Activated gamma-delta T cell treated with anti-CD3 and anti-CD28 coated beads, Interleukin-2, amount 50 U/mL, for 16 hours (primary cell): ENCODE data around the gene RPN1.
A peak's percentile ranks its signal among the peaks of the same experiment; 100 is the strongest.
"Not testable (repeated sequence)": the region's sequence is repeated elsewhere in the genome, so short reads cannot be mapped to it uniquely, and the experiment has no call there.

ENCODE experiments used
- DNase-seq: peaks from one replicate; pipeline ENCODE4 v3.0.0-alpha.2; 2020; ENCODE audit warnings: low read depth

The RPN1 gene

DNA sequence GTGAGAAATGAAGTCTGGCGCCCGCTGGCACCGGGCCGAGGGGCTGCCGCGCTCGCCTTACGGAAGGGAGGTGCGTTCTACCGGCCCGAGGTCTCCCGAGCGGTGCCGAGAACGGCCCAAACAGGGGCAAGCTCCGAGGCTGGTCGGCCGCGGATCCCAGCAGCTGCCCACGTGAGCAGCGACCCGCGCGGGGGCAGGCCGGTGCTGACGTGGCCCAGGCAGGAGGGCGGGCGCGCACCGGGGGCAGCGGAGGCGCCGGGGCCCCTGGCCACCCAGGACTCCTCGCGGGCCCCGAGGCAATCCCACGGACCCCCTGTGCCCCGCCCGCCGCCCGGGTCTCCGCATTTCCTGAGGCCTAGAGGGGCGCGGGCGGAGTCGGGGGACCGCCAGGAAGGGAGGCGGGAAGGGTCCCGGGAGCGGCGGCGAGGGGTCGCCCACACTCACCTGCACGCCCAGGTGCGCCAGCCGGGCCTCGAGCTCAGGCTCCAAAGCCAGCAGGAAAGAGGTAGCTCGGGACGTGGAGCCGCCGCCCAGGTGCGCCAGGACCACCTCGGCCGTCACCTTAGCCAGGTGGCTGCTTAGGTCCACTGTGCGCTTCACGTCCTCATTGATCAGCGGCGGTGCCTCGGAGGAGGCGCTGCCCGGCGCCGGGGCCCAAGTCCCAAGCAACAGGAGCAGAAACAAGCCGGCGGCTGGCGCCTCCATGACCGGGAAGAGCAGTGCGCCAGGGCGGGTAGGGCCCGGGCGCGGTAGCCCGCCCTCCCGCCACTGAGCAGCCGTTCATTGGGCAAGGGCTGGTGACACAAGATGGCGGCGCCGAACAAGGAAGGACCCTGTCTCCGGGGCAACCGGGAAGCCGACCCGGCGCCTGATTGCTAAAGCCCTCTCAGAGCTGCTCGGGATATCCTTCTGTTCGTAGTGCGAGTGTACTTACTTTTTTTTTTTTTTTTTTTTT is at the start of gene RPN1:
RPN1 (minus strand) TSS at position 723 of the 955 bp plus-strand sequence; CDS start at position 705, 18 bp downstream.
- peak; percentile 93 for DNase-seq

DNA sequence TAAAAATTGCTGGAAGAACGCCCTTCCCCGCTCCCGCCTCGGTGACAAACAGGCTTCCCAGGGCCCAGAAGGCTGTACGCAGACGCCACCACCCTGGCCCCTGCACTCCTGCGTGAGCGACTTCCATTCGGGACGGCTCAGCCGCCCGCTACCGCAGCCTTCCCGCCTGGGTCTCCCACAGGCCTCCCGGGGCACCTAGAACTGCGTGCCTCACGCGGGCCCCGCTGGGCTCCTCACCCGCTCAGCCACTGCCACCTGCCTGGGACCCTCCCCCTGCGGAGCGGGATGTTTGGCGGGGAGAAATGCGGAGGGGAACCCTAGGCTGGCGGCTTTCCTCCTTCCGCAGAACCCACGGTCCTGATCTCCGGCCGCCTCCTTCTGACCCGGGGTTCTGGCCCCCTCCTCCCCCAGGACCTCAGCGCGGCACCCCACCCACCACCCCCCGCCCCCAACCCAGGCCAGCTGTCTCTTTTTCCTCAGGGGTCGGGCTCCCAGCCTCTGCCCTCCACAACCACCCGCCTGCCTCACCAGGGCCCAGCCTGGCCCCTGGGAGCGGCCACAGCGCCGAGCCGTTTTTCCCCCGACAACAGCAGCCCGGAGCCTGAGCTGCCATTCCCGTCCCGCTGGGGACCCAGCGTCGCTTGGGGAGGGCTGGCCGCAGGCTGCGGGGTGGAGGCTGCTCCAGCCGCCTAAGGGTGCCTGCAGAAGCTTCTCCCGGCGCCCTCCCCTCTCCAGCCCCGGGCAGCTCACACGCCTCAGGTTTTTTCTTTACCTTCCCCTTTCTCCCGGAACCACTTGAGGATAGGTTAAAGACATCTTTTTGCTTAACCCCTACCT is 47.8 kb upstream of the RPN1 start:
- no peak for DNase-seq

DNA sequence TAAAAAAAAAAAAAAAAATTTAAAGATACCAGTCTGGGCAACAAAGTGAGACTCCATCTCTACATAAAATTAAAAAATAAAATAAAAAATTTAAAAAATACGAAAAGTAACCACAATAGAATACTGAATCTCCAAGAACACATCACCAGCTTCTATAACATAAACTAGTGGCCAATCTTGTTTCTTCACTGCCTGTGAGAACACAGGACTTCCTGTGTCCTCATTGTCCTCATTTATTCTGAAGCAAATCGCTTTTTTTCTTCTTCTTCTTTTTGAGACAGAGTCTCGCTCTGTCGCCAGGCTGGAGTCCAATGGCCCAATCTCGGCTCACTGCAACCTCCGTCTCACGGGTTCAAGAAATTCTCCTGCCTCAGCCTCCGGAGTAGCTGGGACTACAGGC is 46.7 kb upstream of the RPN1 start:
- no peak for DNase-seq

DNA sequence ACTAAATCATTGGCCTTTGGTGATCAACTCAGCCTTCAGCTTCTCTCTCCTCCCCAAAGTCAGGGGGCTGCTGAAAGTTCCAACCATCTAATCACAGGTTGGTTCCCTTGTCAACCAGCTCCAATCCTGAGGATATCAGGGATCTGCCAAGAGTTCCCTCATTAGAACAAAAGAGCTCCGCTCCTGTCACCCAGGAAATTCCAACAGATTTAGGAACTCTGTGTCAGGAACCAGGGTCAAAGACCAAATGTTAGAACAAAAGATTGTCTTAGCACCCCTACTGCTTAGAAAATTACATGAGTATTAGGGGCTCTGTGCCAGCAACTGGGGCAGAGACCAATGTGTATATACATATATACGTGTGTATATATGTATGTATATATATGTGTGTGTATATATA is 43.1 kb upstream of the RPN1 start:
- DNase-seq, result no peak

DNA sequence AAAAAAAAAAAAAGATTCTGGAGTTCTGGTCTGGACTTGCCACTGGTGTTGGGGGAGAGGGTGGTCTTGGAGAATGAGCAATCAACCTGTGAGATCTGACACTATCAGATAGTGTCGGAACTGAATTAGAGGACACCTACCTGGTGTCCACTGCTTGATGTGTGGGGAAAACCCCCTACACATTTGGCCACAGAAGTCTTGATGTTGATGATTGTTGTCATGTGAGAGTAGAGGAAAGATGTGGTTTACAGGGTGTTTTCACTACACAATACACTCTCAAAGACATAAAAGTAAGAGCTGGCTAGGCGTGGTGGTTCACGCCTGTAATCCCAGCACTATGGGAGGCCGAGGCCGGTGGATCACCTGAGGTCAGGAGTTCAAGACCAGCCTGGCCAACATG is 38.4 kb upstream of the RPN1 start:
- no peak for DNase-seq

DNA sequence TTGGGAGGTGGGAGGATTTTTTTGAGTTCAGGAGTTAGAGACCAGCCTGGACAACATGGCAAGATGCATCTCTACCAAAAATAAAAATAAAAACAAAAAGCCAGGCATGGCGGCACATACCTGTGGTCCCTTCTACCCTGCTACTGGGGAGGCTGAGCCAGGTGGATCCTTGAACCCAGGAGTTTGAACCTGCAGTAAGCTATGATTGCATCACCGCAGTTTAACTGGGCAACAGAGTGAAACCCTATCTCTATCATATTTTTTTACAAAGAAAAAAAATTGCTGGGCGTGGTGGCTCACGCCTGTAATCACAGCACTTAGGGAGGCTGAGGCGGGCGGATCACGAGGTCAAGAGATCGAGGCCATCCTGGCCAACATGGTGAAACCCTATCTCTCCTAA is 35.8 kb upstream of the RPN1 start:
- no peak for DNase-seq

DNA sequence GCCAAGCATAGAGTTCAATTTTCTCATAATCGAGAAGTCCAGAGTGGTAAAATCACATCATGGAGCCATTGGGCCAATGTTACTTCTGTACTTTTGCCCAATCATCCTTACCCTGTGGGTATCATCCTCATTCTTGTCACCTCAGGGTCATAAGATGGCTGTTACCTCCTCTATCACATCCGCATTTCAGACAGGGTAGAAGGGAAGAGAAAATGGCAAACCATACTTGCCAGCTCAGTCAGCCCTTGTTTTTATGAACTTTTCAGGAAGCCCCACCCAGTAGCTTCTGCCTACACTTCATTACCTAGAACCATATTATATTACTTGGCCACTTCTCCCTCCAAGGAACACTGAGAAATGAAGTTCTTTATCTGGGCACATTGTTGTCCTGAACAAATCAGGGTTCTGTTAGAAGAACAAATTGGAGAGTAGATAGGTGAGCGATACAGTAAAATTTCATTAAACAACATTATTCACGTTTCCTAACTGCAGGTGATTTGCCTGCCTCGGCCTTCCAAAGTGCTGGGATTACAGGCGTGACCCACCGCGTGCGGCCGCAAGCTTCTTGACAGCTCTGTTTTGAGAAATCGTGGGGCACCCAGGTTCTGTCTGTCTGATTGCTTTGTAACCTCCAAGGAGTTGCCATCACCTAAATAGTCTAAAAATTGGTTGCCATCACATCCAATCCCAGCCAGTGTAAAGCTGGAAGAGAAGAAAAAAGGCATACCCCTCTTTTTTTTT is 34.5 kb upstream of the RPN1 start:
- DNase-seq, result no peak

DNA sequence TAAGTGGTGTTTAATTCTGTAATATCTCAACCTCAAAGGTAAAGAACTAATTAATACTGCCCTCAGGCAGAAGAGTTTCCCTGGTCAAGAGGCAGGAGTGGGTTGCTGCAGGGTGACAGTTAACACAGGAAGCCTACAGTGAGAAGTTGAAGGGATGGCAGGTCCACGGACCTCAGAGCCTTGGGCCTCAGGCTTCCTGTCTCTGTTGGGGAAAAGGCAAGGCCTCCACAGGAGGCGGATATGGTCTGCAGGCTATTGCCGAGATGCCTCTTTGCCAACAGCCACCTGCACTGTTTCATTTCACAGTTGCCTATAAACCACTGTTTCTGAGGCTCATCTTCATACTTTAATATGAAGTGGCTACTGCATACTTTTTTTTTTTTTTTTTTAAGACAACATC is 33.3 kb upstream of the RPN1 start:
- DNase-seq, result no peak

DNA sequence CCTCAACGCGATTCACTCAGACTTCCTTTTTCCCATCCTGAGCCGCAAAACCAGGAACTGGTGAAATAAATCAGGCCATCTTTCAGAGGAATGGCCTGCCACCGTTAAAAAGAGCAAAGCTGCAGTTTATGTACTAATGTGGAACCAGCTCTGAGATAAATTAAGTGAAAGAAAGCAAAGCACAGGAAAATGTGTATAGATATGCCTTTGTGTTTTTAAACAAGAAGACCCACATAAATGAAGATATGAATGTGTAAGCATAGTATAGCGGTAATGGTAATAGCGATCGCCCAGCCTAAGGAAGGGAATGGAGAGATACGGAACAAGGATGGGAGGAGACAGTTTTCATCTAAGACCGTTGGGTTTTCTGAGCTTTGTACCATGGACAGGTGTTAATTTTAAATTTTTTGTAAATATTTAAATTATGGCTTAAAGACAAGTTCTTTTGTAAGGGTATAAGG is 30.8 kb upstream of the RPN1 start:
- DNase-seq, result no peak

DNA sequence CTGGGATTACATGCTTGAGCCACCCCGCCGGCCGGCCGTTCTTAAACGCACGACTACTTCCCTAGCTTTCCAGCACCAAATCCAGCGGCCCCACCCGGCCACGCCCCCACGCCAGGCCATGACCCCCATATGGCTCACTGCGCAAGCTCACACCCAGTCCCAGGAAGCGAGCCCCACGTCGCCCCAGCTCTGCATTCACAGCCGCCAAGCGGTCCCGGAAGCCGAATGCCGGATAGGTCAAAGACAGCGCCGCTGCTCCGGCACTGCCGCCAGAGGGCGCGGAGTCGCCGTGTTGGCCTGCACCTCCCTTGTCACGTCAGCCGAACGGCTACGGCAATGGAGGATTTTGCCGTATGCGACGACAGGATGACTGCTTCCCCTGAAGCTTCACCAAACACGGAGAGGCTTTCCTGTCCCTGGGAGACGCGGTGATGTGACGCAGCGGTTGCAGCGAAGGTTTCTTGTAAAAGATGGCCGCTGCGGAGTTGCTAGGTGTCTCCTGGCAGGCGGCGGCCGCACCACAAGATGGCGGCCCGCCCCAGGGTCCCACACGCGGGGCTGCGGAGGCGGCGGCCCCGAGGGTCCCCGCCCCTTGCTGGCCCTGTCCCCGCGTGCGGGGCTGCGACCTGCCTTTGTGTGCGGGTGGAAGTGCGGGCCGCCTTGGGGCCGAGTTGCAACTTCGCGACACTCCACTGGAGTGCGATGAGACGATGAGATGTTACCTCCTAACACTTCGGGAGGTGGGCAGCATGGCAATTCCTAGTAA is 30.2 kb upstream of the RPN1 start:
- DNase-seq, result peak; percentile 94

DNA sequence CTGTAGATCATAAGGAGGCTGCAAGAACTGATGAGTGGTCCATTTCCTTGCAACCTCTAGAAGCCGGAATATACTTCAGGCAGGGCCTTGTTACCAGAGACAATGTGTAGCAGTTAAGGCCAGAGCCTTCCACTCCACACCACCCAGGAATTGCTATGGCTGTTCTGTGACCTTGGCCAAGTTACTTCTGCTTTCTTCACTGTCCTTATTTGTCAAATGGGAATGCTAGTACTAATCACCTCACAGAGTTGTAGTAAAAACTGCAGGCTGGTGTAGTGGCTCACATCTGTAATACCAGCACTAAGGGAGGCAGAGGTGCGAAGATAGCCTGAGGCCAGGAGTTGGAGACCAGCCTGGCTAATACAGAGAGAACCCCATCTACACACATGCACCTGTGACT is 28.7 kb upstream of the RPN1 start:
- DNase-seq, result no peak

DNA sequence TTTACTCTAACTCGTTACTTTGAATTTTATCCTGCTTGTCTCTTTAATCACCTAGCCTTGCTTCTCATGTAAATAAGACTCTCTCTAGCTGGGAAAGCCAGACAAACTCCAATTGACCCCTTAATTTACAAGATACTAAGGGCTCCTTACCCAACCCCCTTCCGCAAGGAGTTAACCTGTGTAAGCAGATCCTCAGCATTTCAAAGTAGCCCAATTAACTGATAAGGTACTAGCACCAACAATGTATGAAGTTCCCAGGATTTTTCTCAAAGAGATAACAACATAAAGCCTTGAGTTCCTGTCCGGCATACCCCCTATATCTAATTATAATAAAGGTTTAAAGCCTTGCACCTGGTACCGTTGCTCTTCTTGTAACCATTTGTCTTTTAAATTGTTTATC is 25.2 kb upstream of the RPN1 start:
- not testable (repeated sequence) for DNase-seq

DNA sequence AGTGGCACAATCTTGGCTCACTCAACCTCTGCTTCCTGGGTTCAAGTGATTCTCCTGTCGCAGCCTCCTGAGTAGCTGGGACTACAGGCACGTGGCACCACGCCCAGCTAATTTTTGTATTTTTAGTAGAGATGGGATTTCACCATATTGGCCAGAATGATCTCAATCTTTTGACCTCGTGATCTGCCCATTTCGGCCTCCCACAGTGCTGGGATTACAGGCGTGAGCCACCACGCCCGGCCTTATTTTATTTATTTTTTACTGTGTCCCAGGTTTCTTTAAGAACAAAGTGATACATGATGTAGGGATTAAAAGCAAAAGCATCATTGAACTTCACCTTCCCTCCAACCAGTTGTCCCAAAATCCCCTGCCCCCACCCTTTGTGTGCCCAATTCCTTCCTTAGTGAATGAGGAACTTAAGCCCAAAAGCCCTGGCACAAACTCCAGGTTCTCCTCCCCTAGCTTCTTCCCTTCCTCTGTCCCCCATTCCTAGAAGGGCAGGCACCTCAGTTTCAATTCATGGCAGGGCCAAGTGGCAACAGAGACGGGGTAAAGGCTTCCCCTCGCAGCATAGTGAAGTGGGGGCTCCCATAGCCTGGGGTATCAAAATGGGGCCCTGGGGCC is 23.7 kb upstream of the RPN1 start:
- no peak for DNase-seq

DNA sequence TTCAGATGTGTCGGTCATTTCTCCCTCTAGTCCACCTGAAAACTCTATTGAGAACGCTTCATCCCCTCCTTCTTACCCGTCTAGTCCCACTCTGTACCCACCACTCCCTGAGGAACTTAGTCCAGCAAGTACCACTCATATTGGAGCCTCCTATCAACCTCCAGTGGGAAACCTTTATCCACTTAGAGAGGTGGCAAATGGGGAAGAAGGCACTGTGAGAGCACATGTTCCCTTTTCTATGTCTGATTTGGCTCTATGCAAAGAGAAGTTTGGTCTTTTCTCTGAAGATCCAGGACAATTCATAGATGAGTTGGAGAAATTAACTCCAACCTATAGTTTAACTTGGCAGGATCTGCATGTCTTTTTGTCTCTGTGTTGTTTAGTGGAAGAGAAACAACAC is 17.0 kb upstream of the RPN1 start:
- DNase-seq, result no peak

DNA sequence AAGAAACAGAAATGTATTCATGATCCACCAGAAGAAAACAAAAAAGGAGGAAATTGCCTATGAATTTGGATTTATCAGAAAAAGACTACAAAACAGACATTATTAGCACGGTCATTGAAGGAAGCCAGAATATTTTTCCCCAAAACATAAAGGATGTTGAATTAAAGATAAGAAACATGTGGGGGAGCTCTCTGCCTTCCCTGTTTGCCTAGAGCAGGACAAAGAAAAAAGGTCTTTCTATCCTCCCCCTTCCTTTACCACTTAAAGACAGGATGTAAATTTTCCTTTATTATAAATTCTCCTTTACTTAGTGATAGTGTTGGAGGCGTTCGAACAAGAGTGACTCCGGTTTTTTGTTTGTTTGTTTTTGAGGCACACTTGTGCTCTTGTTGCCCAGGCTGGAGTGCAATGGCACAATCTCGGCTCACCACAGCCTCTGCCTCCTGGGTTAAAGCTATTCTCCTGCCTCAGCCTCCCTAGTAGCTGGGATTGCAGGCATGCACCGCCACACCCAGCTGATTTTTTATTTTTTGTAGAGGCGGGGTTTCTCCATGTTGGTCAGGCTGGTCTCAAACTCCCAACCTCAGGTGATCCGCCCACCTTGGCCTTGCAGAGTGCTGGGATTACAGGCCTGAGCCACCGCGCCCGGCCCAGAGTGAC is 14.9 kb upstream of the RPN1 start:
- DNase-seq, result no peak

DNA sequence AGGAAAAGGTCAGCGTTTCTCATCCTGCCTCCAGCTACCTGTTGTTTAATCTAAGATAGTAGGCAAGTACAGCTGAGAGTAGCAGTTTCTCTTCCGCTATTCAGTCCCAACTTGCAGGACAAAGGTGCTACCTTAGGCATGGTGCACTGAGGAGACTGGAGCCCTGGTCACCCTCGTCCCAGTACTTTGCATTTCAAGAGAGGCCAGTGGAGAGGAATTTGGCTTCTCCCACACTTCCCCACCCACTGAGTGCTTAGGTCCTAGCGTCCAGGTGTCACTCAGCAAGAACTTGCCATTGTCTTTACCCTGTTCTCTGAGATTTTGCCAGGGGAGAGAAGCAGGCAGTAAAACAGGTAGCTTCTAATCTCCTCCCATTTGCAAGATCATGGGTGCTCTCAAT is 12.5 kb upstream of the RPN1 start:
- DNase-seq, result no peak

DNA sequence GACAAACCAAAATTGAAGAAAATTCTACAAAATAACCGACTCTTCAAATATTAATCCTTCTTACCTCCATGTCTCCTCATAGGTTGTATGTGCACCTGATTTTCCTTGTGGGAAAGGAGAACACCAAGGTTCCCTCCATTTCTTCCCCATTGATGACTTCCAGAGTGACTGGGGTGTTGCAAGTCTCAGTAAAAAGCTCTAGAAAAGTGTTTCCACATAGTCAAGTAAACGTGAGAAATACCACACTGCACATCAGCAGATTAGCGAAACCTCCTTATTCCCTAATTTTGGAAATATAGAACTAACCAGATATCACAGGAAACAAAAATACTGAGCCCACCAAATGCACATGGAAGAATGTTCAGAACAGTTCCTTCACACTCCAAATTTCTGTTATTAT is 4.9 kb upstream of the RPN1 start:
- no peak for DNase-seq

DNA sequence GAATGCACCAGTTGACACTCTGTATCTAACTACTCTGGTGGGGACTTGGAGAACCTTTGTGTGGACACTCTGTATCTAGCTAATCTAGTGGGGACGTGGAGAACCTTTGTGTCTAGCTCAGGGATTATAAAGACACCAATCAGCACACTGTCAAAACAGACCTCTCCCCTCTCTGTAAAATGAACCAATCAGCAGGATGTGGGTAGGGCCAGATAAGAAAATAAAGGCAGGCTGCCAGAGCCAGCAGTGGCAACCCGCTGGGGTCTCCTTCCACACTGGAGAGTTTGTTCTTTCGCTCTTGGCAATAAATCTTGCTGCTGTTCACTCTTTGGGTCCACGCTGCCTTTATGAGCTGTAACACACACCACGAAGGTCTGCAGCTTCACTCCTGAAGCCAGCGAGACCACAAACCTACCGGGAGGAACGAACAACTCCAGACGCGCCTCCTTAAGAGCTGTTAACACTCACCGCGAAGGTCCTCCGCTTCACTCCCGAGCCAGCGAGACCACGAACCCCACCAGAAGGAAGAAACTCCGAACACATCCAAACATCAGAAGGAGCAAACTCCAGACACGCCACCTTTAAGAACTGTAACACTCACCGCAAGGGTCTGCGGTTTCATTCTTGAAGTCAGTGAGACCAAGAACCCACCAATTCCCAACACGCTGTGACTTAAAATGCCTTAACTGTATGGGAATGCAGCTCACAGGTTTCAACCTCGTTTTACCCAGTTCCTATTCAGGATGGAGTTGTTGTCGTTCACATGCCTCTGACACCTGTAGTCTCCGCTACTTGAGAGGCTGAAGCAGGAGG is 3.6 kb upstream of the RPN1 start:
- not testable (repeated sequence) for DNase-seq

DNA sequence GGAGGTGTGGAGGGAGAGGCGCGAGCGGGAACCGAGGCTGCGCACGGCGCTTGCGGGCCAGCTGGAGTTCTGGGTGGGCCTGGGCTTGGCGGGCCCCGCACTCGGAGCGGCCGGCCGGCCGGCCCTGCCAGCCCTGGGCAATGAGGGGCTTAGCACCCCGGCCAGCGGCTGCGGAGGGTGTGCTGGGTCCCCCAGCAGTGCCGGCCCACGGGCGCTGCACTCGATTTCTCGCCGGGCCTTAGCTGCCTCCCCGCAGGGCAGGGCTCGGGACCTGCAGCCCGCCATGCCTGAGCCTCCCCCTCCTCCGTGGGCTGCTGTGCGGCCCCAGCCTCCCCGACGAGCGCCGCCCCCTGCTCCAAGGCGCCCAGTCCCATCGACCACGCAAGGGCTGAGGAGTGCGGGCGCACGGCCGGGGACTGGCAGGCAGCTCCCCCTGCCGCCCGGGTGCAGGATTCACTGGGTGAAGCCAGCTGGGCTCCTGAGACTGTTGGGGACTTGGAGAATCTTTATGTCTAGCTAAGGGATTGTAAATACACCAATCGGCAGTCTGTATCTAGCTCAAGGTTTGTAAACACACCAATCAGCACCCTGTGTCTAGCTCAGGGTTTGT is 2.9 kb upstream of the RPN1 start:
- not testable (repeated sequence) for DNase-seq
